Measurements from ENCODE around the gene HYDIN.

DNA sequence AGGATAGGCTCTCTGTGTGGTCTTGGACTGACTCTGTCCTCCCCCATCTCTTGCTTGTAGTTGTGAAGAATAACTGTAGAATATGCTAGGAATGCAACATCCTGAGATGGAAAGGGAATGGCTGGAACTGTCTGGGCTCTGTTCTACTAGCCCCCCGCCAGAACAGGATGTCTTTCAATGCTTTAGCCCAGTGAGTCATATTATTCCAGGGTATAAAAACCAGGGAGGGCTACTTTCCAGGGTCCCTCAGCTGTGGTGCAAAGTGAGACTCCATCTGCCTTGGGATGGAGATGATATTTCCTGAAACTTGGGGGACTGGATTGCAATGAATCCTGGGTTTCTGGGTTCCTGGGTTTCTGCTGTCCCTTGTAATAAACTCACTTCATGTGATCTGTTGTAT, 32.1 kb downstream of the HYDIN start:
- TF ChIP-seq, protein P1, sequence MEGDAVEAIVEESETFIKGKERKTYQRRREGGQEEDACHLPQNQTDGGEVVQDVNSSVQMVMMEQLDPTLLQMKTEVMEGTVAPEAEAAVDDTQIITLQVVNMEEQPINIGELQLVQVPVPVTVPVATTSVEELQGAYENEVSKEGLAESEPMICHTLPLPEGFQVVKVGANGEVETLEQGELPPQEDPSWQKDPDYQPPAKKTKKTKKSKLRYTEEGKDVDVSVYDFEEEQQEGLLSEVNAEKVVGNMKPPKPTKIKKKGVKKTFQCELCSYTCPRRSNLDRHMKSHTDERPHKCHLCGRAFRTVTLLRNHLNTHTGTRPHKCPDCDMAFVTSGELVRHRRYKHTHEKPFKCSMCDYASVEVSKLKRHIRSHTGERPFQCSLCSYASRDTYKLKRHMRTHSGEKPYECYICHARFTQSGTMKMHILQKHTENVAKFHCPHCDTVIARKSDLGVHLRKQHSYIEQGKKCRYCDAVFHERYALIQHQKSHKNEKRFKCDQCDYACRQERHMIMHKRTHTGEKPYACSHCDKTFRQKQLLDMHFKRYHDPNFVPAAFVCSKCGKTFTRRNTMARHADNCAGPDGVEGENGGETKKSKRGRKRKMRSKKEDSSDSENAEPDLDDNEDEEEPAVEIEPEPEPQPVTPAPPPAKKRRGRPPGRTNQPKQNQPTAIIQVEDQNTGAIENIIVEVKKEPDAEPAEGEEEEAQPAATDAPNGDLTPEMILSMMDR (IDR thresholded peaks at IDR 0.05): no peak
- no peak for TF ChIP-seq EP300 (IDR thresholded peaks at IDR 0.05)
- no peak for TF ChIP-seq POLR2A (IDR thresholded peaks at IDR 0.05)
